ENCODE measurements around the gene SH2D3C. TPM values are rescaled to one million over a fixed set of nuclear protein-coding genes. Genes with fewer than 3 reads are reported as not detected.

The SH2D3C gene
- total RNA-seq, 1 donor from 2014 or later = 5.8 TPM

DNA sequence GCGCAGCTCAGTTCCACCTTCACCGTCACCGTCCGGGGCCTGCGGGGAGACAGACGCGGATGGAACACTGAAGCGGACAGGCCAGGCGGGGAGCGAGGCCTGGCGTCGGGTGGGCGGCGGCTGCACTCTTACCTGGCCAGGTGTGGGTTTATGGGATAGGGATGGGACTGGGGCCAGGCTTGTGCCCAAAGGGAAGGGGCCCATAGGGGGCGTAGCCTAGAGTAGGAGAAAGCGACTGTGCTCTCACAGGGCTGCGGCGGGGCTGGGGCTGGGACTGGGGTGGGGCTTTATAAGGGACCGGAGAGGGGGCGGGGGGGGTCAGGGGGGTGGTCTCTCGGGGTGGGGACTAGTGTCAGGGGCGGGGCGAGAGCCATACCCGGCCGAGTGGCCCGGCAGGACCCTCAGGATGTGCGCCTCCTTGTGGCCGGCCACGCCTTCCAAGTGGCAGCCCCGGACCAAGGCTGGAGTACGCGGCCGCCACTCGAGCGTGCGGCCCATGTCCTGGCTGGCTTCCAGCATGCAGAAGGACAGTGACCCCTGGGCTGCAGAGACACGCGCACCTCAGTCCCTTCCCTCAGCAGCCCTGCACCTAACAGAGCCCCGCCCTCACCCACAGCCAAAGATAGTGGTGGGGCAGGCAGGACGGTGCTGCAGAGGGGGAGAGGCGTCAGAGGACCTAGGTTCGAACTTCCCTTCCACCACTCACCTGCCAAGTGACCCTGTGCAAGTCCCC lies 47.0 kb upstream of the SH2D3C start:
- Histone ChIP-seq H3K27me3 (ENCODE audit: insufficient read depth, low read length) (no peaks in the 10 kb centered on the region), H3K27ac (ENCODE audit: low read depth, low read length) (no peak overlapping the region), H3K4me2 (ENCODE audit: low read length) (no peak overlapping the region), H3K36me3 (ENCODE audit: insufficient read depth, low read length) (peaks cover 3% of the 10 kb centered on the region), H4K20me1 (ENCODE audit: insufficient read depth, low read length) (peaks cover 4% of the 10 kb centered on the region), H3K4me1 (ENCODE audit: insufficient read depth, low read length) (peaks cover 7% of the 10 kb centered on the region), H2AFZ (ENCODE audit: low read depth, low read length) (no peak overlapping the region), H3K9me3 (ENCODE audit: insufficient read depth, low read depth, low read length) (no peaks in the 10 kb centered on the region), H3K79me2 (ENCODE audit: insufficient read depth, low read length) (no peaks in the 10 kb centered on the region), H3K4me3 (ENCODE audit: insufficient read depth, low read depth, low read length) (no peak overlapping the region), H3K9ac (ENCODE audit: low read length) (no peak overlapping the region)
- Mint-ChIP-seq H3K36me3 (ENCODE audit: low read depth, unreplicated experiment) (no peaks in the 10 kb centered on the region), H3K27me3 (ENCODE audit: low read depth, unreplicated experiment) (peaks cover 24% of the 10 kb centered on the region), H3K4me3 (ENCODE audit: unreplicated experiment) (no peak overlapping the region), H3K9me3 (ENCODE audit: unreplicated experiment) (no peaks in the 10 kb centered on the region), H3K4me1 (ENCODE audit: low read depth, unreplicated experiment) (peaks cover 8% of the 10 kb centered on the region), H3K27ac (ENCODE audit: unreplicated experiment) (no peak overlapping the region)
- DNase-seq (ENCODE audit: low read depth) = no peak
- FAIRE-seq = no peak
- TF ChIP-seq EZH2 (IDR thresholded peaks at IDR 0.05; ENCODE audit: insufficient read depth, low read length) = no peak
- TF ChIP-seq, protein P1, sequence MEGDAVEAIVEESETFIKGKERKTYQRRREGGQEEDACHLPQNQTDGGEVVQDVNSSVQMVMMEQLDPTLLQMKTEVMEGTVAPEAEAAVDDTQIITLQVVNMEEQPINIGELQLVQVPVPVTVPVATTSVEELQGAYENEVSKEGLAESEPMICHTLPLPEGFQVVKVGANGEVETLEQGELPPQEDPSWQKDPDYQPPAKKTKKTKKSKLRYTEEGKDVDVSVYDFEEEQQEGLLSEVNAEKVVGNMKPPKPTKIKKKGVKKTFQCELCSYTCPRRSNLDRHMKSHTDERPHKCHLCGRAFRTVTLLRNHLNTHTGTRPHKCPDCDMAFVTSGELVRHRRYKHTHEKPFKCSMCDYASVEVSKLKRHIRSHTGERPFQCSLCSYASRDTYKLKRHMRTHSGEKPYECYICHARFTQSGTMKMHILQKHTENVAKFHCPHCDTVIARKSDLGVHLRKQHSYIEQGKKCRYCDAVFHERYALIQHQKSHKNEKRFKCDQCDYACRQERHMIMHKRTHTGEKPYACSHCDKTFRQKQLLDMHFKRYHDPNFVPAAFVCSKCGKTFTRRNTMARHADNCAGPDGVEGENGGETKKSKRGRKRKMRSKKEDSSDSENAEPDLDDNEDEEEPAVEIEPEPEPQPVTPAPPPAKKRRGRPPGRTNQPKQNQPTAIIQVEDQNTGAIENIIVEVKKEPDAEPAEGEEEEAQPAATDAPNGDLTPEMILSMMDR (IDR thresholded peaks at IDR 0.05; ENCODE audit: insufficient read depth, low read depth, low read length) = no peak

DNA sequence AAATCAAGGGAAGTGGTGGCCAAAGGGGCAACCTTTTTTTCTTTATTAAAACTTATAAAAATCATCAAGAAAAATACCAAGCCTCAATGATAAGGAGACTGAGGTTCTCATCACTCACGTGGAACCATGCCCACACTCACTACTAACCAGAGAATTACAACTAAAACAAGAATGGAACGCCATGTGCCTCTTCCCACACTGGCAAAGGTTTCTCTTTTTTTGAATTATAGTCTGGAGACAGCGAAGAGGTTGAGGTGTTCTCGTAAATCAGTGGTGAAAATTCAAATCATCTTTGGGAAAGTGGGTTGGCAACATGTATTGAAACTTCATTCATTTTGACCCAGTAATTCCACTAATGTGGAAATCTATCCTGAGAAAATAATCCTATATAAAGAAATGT lies 43.6 kb upstream of the SH2D3C start:
- peaks cover 4% of the 10 kb centered on the region for H4K20me1 ChIP-seq (ENCODE audit: insufficient read depth, low read length)
- H3K4me1 Mint-ChIP-seq (ENCODE audit: low read depth, unreplicated experiment) = peaks cover 1% of the 10 kb centered on the region
- H3K27me3 Mint-ChIP-seq (ENCODE audit: low read depth, unreplicated experiment) = peaks cover 18% of the 10 kb centered on the region
- no peak for DNase-seq (ENCODE audit: low read depth)
- H3K36me3 Mint-ChIP-seq (ENCODE audit: low read depth, unreplicated experiment) = peaks cover 8% of the 10 kb centered on the region
- H3K9me3 ChIP-seq (ENCODE audit: insufficient read depth, low read depth, low read length) = no peaks in the 10 kb centered on the region
- H3K79me2 ChIP-seq (ENCODE audit: insufficient read depth, low read length) = no peaks in the 10 kb centered on the region
- TF ChIP-seq, protein P1 (IDR thresholded peaks at IDR 0.05; ENCODE audit: insufficient read depth, low read depth, low read length) = no peak
- no peak for TF ChIP-seq EZH2 (IDR thresholded peaks at IDR 0.05; ENCODE audit: insufficient read depth, low read length)
- no peak for FAIRE-seq
- H3K36me3 ChIP-seq (ENCODE audit: insufficient read depth, low read length) = peaks cover 5% of the 10 kb centered on the region
- H3K27me3 ChIP-seq (ENCODE audit: insufficient read depth, low read length) = no peaks in the 10 kb centered on the region
- H3K27ac ChIP-seq (ENCODE audit: low read depth, low read length) = no peak overlapping the region
- peaks cover 2% of the 10 kb centered on the region for H3K4me1 ChIP-seq (ENCODE audit: insufficient read depth, low read length)
- H3K9me3 Mint-ChIP-seq (ENCODE audit: unreplicated experiment) = no peaks in the 10 kb centered on the region
- H3K4me2 ChIP-seq (ENCODE audit: low read length) = no peak overlapping the region
- H3K9ac ChIP-seq (ENCODE audit: low read length) = no peak overlapping the region
- no peak overlapping the region for H3K27ac Mint-ChIP-seq (ENCODE audit: unreplicated experiment)
- no peak overlapping the region for H2AFZ ChIP-seq (ENCODE audit: low read depth, low read length)
- H3K4me3 ChIP-seq (ENCODE audit: insufficient read depth, low read depth, low read length) = no peak overlapping the region
- no peak overlapping the region for H3K4me3 Mint-ChIP-seq (ENCODE audit: unreplicated experiment)

DNA sequence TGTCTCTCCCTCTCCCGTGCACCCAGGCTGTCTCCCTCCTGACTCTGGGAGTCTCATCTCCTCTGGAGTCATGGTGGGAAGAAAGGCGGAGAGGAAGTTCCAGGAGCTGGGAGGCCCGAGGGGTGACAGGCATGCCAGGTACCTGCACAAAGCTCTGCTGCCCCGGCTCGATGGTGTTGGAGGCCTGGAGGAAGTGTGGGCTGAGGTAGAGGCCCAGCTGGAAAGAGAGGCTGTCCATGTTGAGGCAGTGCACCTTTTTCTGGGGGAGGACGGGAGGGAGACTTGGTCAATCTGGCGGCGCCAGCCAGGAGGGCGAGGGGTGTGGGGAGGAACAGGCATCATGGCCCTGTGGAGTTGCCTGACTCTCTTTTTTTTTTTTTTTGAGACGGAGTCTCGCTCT lies 40.1 kb upstream of the SH2D3C start:
- TF ChIP-seq, protein P1 (IDR thresholded peaks at IDR 0.05; ENCODE audit: insufficient read depth, low read depth, low read length) = no peak
- TF ChIP-seq EZH2 (IDR thresholded peaks at IDR 0.05; ENCODE audit: insufficient read depth, low read length) = no peak
- Histone ChIP-seq H3K9me3 (ENCODE audit: insufficient read depth, low read depth, low read length) (no peaks in the 10 kb centered on the region), H3K4me2 (ENCODE audit: low read length) (no peak overlapping the region), H3K9ac (ENCODE audit: low read length) (no peak overlapping the region), H2AFZ (ENCODE audit: low read depth, low read length) (no peak overlapping the region), H3K4me3 (ENCODE audit: insufficient read depth, low read depth, low read length) (no peak overlapping the region), H3K4me1 (ENCODE audit: insufficient read depth, low read length) (no peaks in the 10 kb centered on the region), H3K36me3 (ENCODE audit: insufficient read depth, low read length) (peaks cover 2% of the 10 kb centered on the region), H4K20me1 (ENCODE audit: insufficient read depth, low read length) (peaks cover 4% of the 10 kb centered on the region), H3K79me2 (ENCODE audit: insufficient read depth, low read length) (no peaks in the 10 kb centered on the region), H3K27ac (ENCODE audit: low read depth, low read length) (no peak overlapping the region), H3K27me3 (ENCODE audit: insufficient read depth, low read length) (no peaks in the 10 kb centered on the region)
- no peaks in the 10 kb centered on the region for H3K27me3 Mint-ChIP-seq (ENCODE audit: low read depth, unreplicated experiment)
- H3K27ac Mint-ChIP-seq (ENCODE audit: unreplicated experiment) = no peak overlapping the region
- H3K9me3 Mint-ChIP-seq (ENCODE audit: unreplicated experiment) = no peaks in the 10 kb centered on the region
- H3K4me1 Mint-ChIP-seq (ENCODE audit: low read depth, unreplicated experiment) = peaks cover 1% of the 10 kb centered on the region
- peaks cover 12% of the 10 kb centered on the region for H3K36me3 Mint-ChIP-seq (ENCODE audit: low read depth, unreplicated experiment)
- FAIRE-seq = no peak
- DNase-seq (ENCODE audit: low read depth) = no peak
- H3K4me3 Mint-ChIP-seq (ENCODE audit: unreplicated experiment) = no peak overlapping the region

Data from astrocyte (in vitro differentiated cells and primary cell).